Measurements from ENCODE around the gene ADAMTS2.

The ADAMTS2 gene

DNA sequence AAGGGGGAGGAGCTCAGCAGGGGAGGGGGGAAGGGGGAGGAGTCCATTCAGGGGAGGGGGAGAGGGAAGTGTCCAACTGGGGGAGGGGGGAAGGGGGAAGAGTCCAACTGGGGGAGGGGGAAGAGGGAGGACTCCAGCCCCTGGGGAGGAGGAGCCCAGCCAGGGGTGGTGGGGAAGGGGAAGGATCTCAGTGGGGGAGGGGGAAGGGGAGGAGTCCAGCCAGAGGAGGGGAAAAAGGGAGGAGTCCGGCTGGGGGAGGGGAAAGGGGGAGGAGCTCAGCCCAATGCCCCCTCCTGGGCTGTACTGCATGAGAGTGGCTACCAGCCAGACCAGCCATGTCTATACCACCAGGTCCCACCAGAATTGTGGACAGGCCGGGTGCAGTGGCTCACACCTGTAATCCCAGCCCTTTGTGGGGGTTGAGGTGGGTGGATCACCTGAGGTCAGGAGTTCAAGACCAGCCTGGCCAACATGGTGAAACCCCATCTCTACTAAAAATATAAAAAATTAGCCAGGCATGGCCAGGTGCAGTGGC lies 30.6 kb upstream of the ADAMTS2 start:
- no peak for DNase-seq (ENCODE audit: extremely low spot score)
- ChIA-PET CTCF (no interaction called here), POLR2A (no interaction called here)
- TF ChIP-seq, protein P1, sequence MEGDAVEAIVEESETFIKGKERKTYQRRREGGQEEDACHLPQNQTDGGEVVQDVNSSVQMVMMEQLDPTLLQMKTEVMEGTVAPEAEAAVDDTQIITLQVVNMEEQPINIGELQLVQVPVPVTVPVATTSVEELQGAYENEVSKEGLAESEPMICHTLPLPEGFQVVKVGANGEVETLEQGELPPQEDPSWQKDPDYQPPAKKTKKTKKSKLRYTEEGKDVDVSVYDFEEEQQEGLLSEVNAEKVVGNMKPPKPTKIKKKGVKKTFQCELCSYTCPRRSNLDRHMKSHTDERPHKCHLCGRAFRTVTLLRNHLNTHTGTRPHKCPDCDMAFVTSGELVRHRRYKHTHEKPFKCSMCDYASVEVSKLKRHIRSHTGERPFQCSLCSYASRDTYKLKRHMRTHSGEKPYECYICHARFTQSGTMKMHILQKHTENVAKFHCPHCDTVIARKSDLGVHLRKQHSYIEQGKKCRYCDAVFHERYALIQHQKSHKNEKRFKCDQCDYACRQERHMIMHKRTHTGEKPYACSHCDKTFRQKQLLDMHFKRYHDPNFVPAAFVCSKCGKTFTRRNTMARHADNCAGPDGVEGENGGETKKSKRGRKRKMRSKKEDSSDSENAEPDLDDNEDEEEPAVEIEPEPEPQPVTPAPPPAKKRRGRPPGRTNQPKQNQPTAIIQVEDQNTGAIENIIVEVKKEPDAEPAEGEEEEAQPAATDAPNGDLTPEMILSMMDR (IDR thresholded peaks at IDR 0.05; ENCODE audit: control extremely low read depth, extremely low read depth, low read depth, missing control alignments): no peak

DNA sequence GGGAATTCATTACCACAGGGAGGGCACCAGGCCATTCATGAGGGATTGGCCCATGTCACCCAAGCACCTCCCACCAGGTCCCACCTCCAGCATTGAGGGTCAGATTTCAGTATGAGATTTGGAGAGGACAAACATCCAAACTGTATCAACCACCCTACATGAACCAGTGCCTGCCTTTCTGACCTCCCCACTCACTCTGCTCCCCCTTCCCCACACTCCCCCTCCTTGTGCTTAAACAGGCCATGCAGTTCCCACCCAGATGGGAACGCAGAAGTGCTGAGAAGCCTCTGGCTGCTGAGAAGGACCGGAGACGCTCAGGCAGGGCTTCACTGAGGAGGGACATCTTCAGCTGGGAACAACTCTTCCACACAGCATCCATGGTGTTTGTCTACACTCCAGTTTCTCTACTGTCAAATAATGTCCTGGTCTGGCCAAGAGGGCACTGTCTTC lies 30.0 kb upstream of the ADAMTS2 start:
- TF ChIP-seq, protein P1 (IDR thresholded peaks at IDR 0.05; ENCODE audit: control extremely low read depth, extremely low read depth, low read depth, missing control alignments): no peak
- DNase-seq (ENCODE audit: extremely low spot score): no peak
- POLR2A ChIA-PET: no interaction called here
- CTCF ChIA-PET: no interaction called here

DNA sequence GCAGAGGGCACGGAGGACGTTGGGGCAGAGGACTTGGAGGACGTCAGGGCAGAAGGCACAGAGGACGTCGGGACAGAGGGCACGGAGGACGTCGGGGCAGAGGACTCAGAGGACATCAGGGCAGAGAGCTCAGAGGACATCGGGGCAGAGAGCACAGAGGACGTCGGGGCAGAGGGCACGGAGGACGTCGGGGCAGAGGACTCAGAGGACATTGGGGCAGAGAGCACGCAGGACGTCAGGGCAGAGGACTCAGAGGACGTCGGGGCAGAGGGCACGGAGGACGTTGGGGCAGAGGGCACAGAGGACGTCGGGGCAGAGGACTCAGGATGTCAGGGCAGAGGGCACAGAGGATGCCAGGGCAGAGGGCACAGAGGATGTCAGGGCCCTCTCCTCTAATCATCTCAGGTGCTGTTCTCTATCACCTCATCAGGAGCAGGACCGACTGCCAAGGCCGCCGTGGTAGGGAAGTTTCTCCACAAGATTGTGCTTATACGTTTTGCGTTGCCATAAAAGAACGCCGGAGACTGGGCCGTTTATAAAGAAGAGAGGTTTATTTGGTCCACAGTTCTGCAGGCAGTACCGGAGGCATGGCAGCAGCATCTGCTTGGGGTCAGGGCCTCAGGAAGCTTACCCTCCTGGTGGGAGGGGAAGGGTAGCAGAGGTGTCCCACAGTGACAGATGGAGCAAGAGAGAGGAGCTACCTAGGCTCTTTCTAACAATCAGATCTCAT lies 29.4 kb upstream of the ADAMTS2 start:
- CTCF ChIA-PET: no interaction called here
- no peak for DNase-seq (ENCODE audit: extremely low spot score)
- TF ChIP-seq, protein P1 (IDR thresholded peaks at IDR 0.05; ENCODE audit: control extremely low read depth, extremely low read depth, low read depth, missing control alignments): no peak
- POLR2A ChIA-PET: no interaction called here

DNA sequence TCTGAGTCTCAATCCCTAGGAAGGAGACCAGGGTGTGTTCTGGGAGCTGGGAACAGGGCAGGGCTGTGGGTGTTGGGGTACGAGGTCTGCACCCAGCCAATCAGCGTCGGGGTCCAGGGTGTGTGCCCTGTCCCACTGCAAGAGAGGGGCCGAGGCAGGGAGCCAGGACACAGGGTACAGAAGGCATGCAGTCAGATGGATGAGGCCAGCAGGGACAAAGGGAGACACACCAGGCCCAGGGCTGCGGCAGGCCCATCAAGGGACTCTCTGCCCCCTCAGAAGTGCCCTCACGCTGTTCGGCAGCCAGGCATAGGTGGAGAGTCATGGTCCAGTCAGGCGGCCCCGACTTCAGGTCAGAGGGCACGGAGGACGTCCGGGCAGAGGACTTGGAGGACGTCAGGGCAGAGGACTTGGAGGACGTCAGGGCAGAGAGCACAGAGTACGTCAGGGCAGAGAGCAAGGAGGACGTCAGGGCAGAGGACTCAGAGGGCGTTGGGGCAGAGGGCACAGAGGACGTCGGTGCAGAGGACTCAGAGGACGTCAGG lies 28.8 kb upstream of the ADAMTS2 start:
- POLR2A ChIA-PET: no interaction called here
- no peak for DNase-seq (ENCODE audit: extremely low spot score)
- TF ChIP-seq, protein P1 (IDR thresholded peaks at IDR 0.05; ENCODE audit: control extremely low read depth, extremely low read depth, low read depth, missing control alignments): no peak
- CTCF ChIA-PET: no interaction called here

DNA sequence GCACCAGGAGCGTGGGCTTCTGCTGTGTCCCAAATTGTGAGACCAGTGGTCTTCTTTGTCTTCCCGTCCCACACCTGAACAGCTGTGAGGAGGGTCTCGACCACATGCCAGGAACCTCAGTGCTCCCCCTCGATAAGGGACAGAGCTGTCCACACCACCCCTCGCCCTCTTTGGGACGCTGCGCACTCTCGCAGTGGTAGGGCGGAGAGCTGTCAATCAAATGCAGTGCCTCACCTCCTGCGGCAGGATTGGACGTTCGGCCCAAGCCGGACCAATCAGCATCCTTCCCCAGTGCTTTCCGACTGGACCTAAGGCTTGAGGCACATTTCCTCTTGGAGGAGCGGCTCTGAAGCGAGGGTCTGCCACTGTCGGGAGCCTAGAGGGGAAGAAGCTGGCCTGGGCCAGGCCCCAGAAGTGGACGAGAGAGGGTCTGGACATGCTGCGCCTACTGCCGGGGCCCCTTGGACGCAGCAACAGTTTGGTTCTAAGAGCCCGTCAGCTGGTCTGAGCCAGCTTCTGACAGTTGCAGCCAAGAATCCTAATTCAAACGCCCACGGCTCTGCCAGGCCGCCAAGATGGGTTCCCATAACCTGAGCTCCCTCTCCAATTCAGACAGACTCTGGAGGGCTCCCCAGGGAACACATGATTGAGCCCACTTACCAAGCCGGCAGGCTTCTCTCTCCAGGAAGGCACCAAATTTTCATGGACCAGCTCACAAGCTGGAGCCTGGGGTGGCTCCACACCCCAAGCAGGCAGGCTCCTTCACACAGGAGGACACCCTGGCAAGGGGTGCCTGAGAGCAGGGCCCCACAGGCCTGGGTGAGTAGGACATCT lies 28.1 kb upstream of the ADAMTS2 start:
- CTCF ChIA-PET: interaction anchor here (1.1 kb wide), 1 partner anchor 42 kb away, joined by 3 read pairs; no protein-coding TSS in a partner anchor

More for the DNA sequence above, 28.1 kb upstream of the ADAMTS2 start:
- TF ChIP-seq, protein P1 (IDR thresholded peaks at IDR 0.05; ENCODE audit: control extremely low read depth, extremely low read depth, low read depth, missing control alignments): no peak
- DNase-seq (ENCODE audit: extremely low spot score): no peak
- POLR2A ChIA-PET: no interaction called here
